Measurements from ENCODE around the gene SHF. TPM values are rescaled to one million over a fixed set of nuclear protein-coding genes. Genes with fewer than 3 reads are reported as not detected.

The SHF gene
- total RNA-seq, 1 experiment from 2014 or later, result 2.3 TPM

DNA sequence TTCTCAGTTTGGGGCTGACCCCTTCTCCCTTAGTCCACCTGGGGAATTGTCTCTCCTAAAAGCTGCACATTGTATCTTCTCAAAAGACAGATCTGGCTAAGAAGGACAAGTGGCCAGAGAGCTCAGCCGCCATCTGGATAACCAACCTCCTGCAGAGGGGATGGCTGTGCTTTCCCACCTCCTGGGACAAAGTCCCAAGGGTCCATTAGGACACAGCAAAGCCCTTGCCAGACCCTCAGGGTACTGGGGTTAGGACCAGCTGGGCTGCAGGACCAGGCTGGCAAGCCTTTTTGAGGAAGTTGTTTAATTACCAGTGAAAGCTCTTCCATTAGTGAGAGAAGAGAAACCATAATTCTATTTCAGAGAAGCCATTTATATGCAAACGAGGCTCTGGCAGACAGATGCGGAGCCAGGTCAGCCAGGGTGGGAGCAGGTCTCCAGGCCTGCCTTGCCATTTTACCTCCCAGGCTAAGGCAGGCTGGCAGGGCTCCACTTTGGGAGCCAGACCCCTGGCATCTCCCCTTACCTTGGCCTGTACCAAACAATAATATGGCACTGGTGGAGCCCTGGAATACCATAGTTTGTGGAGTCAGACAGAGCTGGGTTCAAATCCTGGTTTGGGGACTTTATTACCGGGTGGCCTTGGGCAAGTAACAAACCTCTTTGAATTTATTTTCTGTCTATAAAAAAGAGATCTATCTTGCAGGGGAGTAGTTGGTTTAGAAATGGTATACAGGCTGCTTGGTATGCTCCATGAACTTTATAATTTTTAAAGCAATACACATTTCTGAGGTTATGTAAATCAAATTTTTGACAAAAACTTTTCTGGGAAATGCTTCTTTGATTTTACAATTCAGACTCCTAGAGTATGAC, 17.9 kb downstream of the SHF start:
- DNase-seq (ENCODE audit: low read depth), result no peak

DNA sequence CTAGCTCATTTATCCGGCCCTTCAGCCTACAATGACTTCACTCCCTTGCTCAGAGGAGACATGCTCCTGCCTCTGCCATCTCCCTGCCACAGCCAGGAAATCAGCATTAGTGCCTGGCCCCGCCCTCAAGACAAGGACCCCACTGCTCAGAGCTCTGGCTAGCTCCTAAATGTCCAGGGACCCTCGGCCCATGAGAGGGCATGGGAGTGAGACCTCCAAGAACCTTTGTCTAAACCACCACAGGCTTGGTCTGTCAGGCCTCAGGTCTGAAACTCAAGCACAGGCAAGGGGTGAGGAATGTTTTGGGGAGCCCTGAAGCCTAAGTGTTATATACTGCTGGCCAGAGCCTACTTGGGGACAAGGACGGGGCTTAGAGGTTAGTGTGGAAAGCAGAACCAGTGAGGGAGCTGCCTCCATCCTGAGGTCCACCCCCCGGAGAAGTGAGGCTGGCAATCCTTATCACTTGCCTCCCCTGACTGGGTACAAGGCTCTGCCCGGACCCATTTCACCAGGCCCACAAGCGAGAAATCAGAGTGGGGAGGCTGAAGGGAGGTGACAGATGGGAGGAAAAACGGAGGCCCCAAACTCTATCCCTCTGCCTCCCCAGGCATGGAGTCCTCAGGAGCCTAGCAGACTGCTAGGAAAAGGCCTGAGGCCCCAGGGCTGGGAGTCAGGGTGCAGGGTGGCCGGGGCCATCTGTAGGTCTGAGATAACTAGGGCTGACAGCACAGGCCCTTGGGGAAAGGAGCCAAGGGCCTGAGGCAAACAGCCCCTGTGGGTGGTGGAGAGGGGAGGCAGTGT, 18.8 kb downstream of the SHF start:
- DNase-seq (ENCODE audit: low read depth), result no peak

- no peak for DNase-seq (ENCODE audit: low read depth)
Measured at GRCh38 chr15:45168286-45168685, 19.5 kb downstream of the SHF start.

DNA sequence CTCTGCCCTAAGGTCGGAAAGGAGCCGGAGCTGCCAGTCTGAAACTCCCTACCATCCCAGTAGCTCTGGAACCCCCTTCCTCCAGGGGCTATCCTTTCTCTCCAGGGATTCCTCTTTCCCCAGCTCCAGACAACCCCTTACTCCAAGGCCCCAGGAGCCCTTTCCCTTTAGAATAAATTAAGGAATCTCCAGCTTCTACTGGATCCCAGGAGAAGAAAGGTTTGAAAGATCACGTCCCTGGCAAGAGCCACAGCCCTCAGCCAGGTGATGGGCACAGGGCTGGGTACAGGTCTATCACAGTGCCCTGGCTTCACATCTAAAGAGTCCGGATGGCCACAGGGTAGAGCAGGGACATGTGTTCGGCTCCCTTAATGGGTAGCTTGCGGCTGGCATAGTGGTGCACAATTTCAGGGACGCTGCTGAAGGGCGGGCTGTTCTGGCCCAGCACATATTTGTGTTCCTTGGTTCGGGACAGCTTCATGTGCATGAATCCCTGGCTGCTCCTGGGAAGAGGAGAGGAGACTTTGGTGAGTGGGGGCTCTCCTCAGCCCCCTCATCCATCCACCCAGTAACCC, 20.0 kb downstream of the SHF start:
- no peak for DNase-seq (ENCODE audit: low read depth)

- DNase-seq (ENCODE audit: low read depth), result peak; percentile 82
Measured at GRCh38 chr15:45166834-45167630, 20.7 kb downstream of the SHF start.

- no peak for DNase-seq (ENCODE audit: low read depth)
Measured at GRCh38 chr15:45165536-45165935, 22.2 kb downstream of the SHF start.

GRCh38 chr15:45164914-45165313, 22.9 kb downstream of the SHF start:
- DNase-seq (ENCODE audit: low read depth), result no peak

GRCh38 chr15:45163508-45163856, 24.3 kb downstream of the SHF start:
- no peak for DNase-seq (ENCODE audit: low read depth)

- DNase-seq (ENCODE audit: low read depth), result peak; percentile 73
Measured at GRCh38 chr15:45162771-45163507, 24.8 kb downstream of the SHF start.

GRCh38 chr15:45161666-45162065, 26.1 kb downstream of the SHF start:
- no peak for DNase-seq (ENCODE audit: low read depth)

GRCh38 chr15:45157974-45158373, 29.8 kb downstream of the SHF start:
- peak; percentile 79 for DNase-seq (ENCODE audit: low read depth)

DNA sequence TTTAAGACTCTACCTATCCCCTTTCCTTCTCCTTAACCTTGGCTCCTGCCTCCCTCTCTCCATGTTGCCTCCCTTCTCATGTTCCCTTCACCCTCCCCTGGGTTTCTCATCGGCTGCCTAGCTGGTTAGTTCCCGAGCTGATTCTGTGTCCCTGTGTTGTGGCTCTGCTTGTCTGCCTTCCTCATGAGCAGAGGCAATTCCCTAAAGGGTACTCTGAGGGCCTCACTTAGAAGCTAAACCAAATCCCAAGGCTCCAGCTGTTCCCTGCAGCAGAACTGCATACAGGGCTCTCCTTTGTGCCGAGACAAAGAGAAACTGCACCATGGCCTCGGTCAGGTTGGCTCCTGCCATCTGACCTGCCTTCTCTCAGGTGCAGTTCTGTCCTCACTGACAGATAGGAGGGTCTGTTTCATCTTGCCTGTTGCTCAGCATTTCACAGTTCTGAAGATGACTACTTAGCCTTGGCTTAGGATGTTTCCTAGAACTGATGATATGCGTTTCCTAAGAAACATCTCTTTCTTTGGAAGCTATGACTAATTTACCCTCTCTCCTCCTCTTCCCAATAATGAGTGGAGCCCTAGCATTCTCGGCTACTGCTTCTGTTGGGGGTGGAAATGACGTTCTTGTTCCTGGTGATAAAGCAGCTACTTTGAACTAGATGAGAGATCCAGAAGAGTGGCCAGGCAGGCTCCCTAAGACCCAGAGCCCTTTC, 30.9 kb downstream of the SHF start:
- peak; percentile 21 for DNase-seq (ENCODE audit: low read depth)

GRCh38 chr15:45155739-45156138, 32.0 kb downstream of the SHF start:
- DNase-seq (ENCODE audit: low read depth), result no peak

- no peak for DNase-seq (ENCODE audit: low read depth)
Measured at GRCh38 chr15:45151998-45152828, 35.6 kb downstream of the SHF start.

GRCh38 chr15:45150997-45151396, 36.8 kb downstream of the SHF start:
- no peak for DNase-seq (ENCODE audit: low read depth)

GRCh38 chr15:45150481-45150880, 37.3 kb downstream of the SHF start:
- no peak for DNase-seq (ENCODE audit: low read depth)

- no peak for DNase-seq (ENCODE audit: low read depth)
Measured at GRCh38 chr15:45149060-45149459, 38.7 kb downstream of the SHF start.

- DNase-seq (ENCODE audit: low read depth), result no peak
Measured at GRCh38 chr15:45148076-45149059, 39.4 kb downstream of the SHF start.
